ENCODE measurements around the gene SYT14. TPM values are rescaled to one million over a fixed set of nuclear protein-coding genes. Genes with fewer than 3 reads are reported as not detected.

SYT14 gene
- total and polyA plus RNA-seq, 2 of the 4 experiments (the other 2 are of a cell fraction): 0.14 to 1.3 TPM

DNA sequence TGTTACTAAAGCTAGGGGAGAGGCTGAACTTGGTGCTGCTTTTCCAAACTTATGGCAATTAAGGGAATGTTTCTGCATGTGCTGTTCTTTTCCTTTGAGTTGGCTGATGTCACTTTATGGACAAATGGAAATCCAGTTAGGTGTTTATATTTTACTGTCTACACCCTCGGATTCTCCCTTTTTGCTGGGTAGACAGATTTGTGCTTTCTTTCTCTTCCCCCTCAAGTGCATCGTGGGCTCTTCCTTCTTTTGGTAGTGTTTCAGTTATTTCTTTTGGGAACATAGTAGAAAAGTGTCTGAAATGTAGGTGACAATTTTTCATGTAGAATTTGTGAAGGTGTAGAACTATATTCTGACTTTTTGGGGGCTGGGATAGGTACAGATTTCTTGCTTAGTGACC lies 22.9 kb downstream of the SYT14 start:
- Histone ChIP-seq H4K20me1 (ENCODE audit: insufficient read depth, low read length) (no peaks in the 10 kb centered on the region), H2BK15ac (ENCODE audit: low read depth, low read length) (no peak overlapping the region), H3K9me3 (ENCODE audit: control insufficient read depth, insufficient read depth, low read length) (no peaks in the 10 kb centered on the region), H4K8ac (ENCODE audit: low read depth in 2 of 2, low read length in 2 of 2) (no peak overlapping the region), H2AFZ (replicated peaks; ENCODE audit: low read length, poor library complexity) (no peak overlapping the region), H3K27me3 (ENCODE audit: control insufficient read depth, insufficient read depth, low read length) (no peaks in the 10 kb centered on the region), H2BK120ac (ENCODE audit: low read depth, low read length) (no peak overlapping the region), H3K27ac (ENCODE audit: insufficient read depth, low read length) (no peak overlapping the region), H3K9me1 (ENCODE audit: insufficient read depth, low read length) (no peaks in the 10 kb centered on the region), H3K18ac (ENCODE audit: low read depth, low read length) (no peak overlapping the region), H3K4ac (ENCODE audit: low read depth, low read length) (no peak overlapping the region), H4K91ac (ENCODE audit: insufficient read depth, low read depth, low read length) (no peak overlapping the region), H3K36me3 (ENCODE audit: control insufficient read depth, insufficient read depth, low read length) (no peaks in the 10 kb centered on the region), H3K4me1 (ENCODE audit: control insufficient read depth, insufficient read depth, low read length) (no peaks in the 10 kb centered on the region), H2AK5ac (ENCODE audit: low read depth, low read length) (no peak overlapping the region), H2AK9ac (replicated peaks; ENCODE audit: low read depth, low read length, poor library complexity) (no peak overlapping the region), H3K56ac (ENCODE audit: extremely low read depth, insufficient read depth, low read length) (no peak overlapping the region), H3K14ac (replicated peaks; ENCODE audit: low read depth, low read length) (no peak overlapping the region), H2BK20ac (ENCODE audit: low read depth, low read length) (no peak overlapping the region), H2BK5ac (ENCODE audit: low read depth, low read length, poor library complexity, severe bottlenecking) (no peak overlapping the region), H3K9ac (ENCODE audit: low read depth, low read length) (no peak overlapping the region), H3K79me1 (ENCODE audit: low read depth in 1 of 2, low read length in 2 of 2) (no peaks in the 10 kb centered on the region), H4K5ac (ENCODE audit: low read depth, low read length) (no peak overlapping the region), H3K4me2 (ENCODE audit: low read depth, low read length) (no peak overlapping the region), H3K4me3 (ENCODE audit: insufficient read depth, low read depth, low read length) (no peak overlapping the region), H3K23ac (ENCODE audit: low read depth, low read length) (no peak overlapping the region)
- TF ChIP-seq RAD21 (IDR thresholded peaks at IDR 0.05; ENCODE audit: low read length) (no peak), POLR2A (IDR thresholded peaks at IDR 0.05; ENCODE audit: low read depth, low read length) (no peak), RFX5 (IDR thresholded peaks at IDR 0.05; ENCODE audit: low read depth, low read length) (no peak), BHLHE40 (IDR thresholded peaks at IDR 0.05; ENCODE audit: low read depth, low read length) (no peak), CEBPB (IDR thresholded peaks at IDR 0.05; ENCODE audit: low read depth, low read length) (no peak), CHD1 (IDR thresholded peaks at IDR 0.05; ENCODE audit: low read depth, low read length) (no peak), SMC3 (IDR thresholded peaks at IDR 0.05; ENCODE audit: low read depth, low read length) (no peak), MAFK (IDR thresholded peaks at IDR 0.05; ENCODE audit: low read depth, low read length) (no peak), MAZ (IDR thresholded peaks at IDR 0.05; ENCODE audit: borderline replicate concordance, low read depth, low read length) (no peak), RCOR1 (IDR thresholded peaks at IDR 0.05; ENCODE audit: insufficient replicate concordance, low read length) (no peak), NFE2L2 (IDR thresholded peaks at IDR 0.05; ENCODE audit: low read depth, low read length) (no peak), FOS (IDR thresholded peaks at IDR 0.05; ENCODE audit: low read depth, low read length) (no peak), MXI1 (IDR thresholded peaks at IDR 0.05; ENCODE audit: borderline replicate concordance, low read depth, low read length) (no peak)
- TF ChIP-seq, protein P1, sequence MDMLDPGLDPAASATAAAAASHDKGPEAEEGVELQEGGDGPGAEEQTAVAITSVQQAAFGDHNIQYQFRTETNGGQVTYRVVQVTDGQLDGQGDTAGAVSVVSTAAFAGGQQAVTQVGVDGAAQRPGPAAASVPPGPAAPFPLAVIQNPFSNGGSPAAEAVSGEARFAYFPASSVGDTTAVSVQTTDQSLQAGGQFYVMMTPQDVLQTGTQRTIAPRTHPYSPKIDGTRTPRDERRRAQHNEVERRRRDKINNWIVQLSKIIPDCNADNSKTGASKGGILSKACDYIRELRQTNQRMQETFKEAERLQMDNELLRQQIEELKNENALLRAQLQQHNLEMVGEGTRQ (IDR thresholded peaks at IDR 0.05; ENCODE audit: low read depth, low read length): no peak
- TF ChIP-seq, protein P2, sequence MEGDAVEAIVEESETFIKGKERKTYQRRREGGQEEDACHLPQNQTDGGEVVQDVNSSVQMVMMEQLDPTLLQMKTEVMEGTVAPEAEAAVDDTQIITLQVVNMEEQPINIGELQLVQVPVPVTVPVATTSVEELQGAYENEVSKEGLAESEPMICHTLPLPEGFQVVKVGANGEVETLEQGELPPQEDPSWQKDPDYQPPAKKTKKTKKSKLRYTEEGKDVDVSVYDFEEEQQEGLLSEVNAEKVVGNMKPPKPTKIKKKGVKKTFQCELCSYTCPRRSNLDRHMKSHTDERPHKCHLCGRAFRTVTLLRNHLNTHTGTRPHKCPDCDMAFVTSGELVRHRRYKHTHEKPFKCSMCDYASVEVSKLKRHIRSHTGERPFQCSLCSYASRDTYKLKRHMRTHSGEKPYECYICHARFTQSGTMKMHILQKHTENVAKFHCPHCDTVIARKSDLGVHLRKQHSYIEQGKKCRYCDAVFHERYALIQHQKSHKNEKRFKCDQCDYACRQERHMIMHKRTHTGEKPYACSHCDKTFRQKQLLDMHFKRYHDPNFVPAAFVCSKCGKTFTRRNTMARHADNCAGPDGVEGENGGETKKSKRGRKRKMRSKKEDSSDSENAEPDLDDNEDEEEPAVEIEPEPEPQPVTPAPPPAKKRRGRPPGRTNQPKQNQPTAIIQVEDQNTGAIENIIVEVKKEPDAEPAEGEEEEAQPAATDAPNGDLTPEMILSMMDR (conservative IDR thresholded peaks at IDR 0.05; ENCODE audit: low read depth, low read length): no peak
- in situ Hi-C loops (cut with MboI; ENCODE audit: low sequenced_read_pairs): no loop called here
- CTCF ChIA-PET: no interaction called here
- dilution Hi-C loops (cut with HindIII; ENCODE audit: low sequenced_read_pairs, unreplicated experiment): no loop called here
- DNase-seq (no peak), ATAC-seq (ENCODE audit: low read depth) (no peak)
- intact Hi-C loops (cut with micrococcal nuclease): no loop called here
- POLR2A ChIA-PET (ENCODE audit: unreplicated experiment): no interaction called here
- no CpG with 5 or more reads among the region's 2 CpGs for WGBS, 2 experiments (ENCODE audit: extremely low coverage in 2 of 2, insufficient read length in 1 of 2)
- no TSS peak for BruUV-seq (replicated peaks)
